Measurements from ENCODE around the gene MAPK10.

Gene MAPK10

DNA sequence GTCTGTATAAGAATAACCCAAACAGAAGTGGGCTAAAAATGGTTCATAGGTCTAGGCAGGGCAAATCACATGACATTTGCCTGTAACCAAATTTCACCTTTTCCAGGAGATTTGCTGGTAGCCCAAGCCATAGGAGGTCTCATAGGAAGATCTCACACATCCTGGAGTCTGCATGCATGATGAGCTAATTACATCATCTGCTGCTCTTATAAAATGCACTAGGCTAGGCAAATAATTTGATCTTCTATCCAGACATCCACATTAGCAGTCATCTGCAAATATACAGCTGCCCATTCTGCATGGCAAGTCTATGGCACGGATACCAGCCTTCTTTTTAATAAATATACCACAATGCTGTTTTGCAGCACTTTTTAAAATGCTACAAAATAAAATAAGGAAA, 87.2 kb downstream of the MAPK10 start:
- TF ChIP-seq, protein P1, sequence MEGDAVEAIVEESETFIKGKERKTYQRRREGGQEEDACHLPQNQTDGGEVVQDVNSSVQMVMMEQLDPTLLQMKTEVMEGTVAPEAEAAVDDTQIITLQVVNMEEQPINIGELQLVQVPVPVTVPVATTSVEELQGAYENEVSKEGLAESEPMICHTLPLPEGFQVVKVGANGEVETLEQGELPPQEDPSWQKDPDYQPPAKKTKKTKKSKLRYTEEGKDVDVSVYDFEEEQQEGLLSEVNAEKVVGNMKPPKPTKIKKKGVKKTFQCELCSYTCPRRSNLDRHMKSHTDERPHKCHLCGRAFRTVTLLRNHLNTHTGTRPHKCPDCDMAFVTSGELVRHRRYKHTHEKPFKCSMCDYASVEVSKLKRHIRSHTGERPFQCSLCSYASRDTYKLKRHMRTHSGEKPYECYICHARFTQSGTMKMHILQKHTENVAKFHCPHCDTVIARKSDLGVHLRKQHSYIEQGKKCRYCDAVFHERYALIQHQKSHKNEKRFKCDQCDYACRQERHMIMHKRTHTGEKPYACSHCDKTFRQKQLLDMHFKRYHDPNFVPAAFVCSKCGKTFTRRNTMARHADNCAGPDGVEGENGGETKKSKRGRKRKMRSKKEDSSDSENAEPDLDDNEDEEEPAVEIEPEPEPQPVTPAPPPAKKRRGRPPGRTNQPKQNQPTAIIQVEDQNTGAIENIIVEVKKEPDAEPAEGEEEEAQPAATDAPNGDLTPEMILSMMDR (IDR thresholded peaks at IDR 0.05), result no peak

DNA sequence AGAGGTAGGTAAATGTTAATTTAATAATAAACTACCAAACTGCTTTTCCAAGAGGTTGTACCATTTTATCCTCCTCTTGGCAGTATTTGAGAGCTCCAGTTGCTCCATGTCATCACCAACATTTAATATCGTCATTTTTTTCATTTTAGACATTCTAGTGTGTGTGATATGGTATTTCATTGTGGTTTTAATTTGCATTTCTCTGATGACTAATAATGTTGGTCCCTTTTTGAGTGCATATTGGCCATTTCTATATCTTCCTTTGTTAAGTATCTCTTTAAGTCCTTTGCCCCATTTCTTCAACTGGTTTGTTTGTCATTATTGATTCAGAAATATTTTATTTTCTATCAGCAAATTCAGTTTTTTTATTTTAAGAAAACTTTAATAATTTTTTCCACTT, 88.8 kb downstream of the MAPK10 start:
- TF ChIP-seq, protein P1 (IDR thresholded peaks at IDR 0.05), result no peak

DNA sequence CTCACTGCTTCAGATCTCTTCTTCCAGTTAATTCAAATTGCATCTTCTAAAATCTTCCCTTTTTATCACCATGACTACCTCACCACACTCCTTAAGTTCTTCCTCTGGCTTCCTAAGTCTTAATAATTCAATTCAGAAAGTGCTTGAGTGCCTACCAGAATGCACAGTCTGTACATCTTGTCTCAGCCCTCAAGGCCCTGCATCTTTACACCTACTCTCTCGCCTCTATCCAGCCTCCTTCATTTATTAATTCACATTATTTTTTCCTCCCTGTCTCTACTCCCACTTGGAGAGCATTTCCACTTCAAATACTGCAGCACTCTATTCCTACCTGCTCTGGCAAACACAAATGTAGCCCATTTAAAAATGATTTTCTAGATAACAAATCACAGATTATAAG, 90.5 kb downstream of the MAPK10 start:
- TF ChIP-seq, protein P1 (IDR thresholded peaks at IDR 0.05), result no peak

DNA sequence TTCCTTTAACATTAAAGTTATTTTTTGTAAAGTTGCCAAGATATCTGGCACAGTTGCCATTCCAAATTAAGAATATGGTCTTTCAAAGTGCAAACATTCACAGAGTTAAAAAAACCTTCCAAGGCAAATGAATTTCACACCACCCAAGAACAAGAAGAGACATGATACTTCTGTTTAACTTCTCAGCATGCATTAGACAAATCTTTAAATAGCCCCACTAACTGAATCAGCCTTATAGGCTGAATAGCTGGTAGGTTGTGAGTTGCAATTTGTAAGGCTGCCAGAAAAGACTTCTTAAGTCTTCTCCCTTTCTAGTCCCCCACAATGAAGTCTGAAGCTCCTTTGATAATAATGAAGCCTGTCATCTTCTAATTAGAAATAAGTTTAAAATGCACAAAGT, 95.6 kb downstream of the MAPK10 start:
- TF ChIP-seq, protein P1 (IDR thresholded peaks at IDR 0.05), result no peak

DNA sequence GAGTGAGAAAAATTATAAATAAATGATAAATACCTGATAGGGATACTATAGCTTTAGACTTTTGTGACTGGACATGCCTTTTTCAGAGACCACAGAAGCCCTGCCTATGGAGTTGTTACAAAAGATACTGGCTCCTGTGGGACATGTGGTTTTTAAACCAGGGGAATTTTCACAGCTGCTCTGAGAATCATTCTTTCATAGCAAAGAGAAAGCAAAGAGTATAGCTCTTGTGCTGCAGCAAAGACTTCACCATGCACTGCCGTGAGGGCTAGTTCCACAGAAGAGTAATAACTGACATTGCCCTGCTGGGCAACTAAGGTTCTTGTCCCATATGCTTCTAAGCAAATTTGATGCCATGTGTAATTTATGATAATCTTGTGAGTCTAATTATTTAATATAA, 98.2 kb downstream of the MAPK10 start:
- TF ChIP-seq, protein P1 (IDR thresholded peaks at IDR 0.05), result no peak

DNA sequence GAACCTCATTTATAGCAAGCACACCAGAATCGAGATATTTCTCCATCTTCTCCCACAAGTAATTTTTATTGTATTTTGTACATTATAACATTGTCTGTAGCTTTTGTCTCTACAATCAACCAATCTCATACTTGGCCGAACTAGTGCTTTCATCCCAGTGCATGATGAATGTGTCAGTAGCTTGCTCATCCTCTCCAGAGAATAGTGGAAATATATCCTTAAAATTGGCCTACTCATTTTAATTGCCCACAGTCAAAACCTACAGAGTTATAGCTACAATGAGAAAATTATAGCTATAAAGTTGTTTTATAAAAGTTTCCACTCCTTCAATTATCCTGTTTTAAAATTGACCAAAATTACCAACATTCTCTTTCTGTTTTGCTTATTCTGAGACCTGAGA, 103.8 kb downstream of the MAPK10 start:
- TF ChIP-seq, protein P1 (IDR thresholded peaks at IDR 0.05), result no peak

DNA sequence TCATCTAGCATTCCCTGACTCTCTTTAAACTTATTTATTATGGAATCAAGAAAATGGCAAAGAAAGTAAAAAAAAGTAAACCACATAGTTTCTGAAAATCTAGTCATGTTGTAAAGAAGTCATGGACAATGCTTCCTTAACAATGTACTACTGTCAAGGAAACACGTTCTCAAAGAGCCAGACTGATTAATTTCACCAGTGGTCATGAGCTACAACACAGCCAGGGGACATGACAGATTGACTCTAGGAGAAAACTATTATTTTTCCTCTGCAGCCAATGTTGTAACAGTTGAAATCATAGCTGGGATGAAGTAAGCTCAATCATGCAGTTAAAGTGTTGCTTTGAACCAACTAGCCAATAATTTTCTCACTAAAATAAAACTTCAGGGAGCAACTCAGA, 109.2 kb downstream of the MAPK10 start:
- TF ChIP-seq, protein P1 (IDR thresholded peaks at IDR 0.05), result no peak

DNA sequence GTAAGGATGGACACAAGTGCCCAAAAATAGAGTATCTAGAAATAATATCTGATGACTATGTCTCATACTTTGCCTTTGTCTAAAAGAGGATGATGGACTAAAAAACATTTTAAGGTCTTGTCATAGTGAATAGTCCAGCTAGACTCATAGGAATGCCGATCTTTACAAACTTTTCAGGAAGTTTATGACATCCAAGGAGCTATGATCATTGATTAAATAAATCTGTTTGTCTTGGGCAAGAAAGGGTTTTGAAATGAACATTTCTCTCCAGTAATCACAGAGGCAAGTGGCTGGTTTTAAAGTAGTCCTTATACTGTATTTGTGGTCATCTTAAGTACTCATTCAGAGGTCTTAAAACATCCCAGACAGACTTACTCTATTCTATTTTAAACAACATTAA, 109.8 kb downstream of the MAPK10 start:
- TF ChIP-seq, protein P1 (IDR thresholded peaks at IDR 0.05), result no peak

All from LNCAP (cell line).